Neural cell (in vitro differentiated cells): ENCODE data around the gene CD24. TPM values are rescaled to one million over a fixed set of nuclear protein-coding genes. Genes with fewer than 3 reads are reported as not detected.
"Not testable (repeated sequence)": the region's sequence is repeated elsewhere in the genome, so short reads cannot be mapped to it uniquely, and the experiment has no call there.

Experiments used
- H2AFZ ChIP-seq: fragments of 200-600, 300-800 bp; sonication (generic), shearing (Covaris generic); 2 replicates; pipeline ENCODE4 v1.6.0; 2014; ENCODE audit warnings: low read depth, mild to moderate bottlenecking, antibody characterized with exemption, low read length, moderate library complexity
- H3F3A ChIP-seq: fragments of 200-600 bp; shearing (Covaris generic); 2 replicates; pipeline ENCODE4 v1.6.1; 2016; ENCODE audit warnings: mild to moderate bottlenecking, moderate library complexity, mixed read lengths, antibody characterized with exemption, low read length; ENCODE audit not compliant: insufficient read depth, poor library complexity, severe bottlenecking
- H3K27ac ChIP-seq: fragments of 200-600, 300-800 bp; sonication (generic), shearing (Covaris generic); 2 replicates; pipeline ENCODE4 v1.5.1; 2014; ENCODE audit warnings: mild to moderate bottlenecking, low read length, moderate library complexity
- H3K27me3 ChIP-seq: fragments of 300-800, 200-600 bp; sonication (generic), shearing (Covaris generic); 2 replicates; pipeline ENCODE4 v1.6.0; 2014; ENCODE audit warnings: mild to moderate bottlenecking, low read depth, low read length, moderate library complexity; ENCODE audit not compliant: insufficient read depth
- H3K36me3 ChIP-seq: fragments of 300-800, 200-600 bp; sonication (generic), shearing (Covaris generic); 2 replicates; pipeline ENCODE4 v1.5.1; 2014; ENCODE audit warnings: mild to moderate bottlenecking, antibody characterized with exemption, low read length, moderate library complexity; ENCODE audit not compliant: insufficient read depth
- H3K4me2 ChIP-seq: fragments of 300-800, 200-600 bp; sonication (generic), shearing (Covaris generic); 2 replicates; pipeline ENCODE4 v1.6.0; 2014; ENCODE audit warnings: mild to moderate bottlenecking, low read length
- H3K4me3 ChIP-seq: fragments of 300-800, 200-600 bp; sonication (generic), shearing (Covaris generic); 2 replicates; pipeline ENCODE4 v1.5.1; 2014; ENCODE audit warnings: mild to moderate bottlenecking, low read length, moderate library complexity
- H3K79me2 ChIP-seq: fragments of 200-600 bp; shearing (Covaris generic); replicated peaks from 2 replicates; pipeline ENCODE4 v1.6.0; 2014; ENCODE audit warnings: mild to moderate bottlenecking, low read length, moderate library complexity; ENCODE audit not compliant: insufficient read depth
- H3K9ac ChIP-seq: fragments of 300-800, 200-600 bp; sonication (generic), shearing (Covaris generic); 2 replicates; pipeline ENCODE4 v1.6.1; 2016; ENCODE audit warnings: mild to moderate bottlenecking, low read length, mixed read lengths
- H3K9me2 ChIP-seq: fragments of 200-600 bp; shearing (Covaris generic); 2 replicates; pipeline ENCODE4 v1.6.1; 2016; ENCODE audit warnings: mild to moderate bottlenecking, low read length, mixed read lengths; ENCODE audit not compliant: insufficient read depth
- H3K9me3 ChIP-seq: fragments of 200-600, 300-800 bp; sonication (generic), shearing (Covaris generic); 2 replicates; pipeline ENCODE4 v1.6.1; 2016; ENCODE audit warnings: mild to moderate bottlenecking, mixed run types, low read length, moderate library complexity, mixed read lengths
- H4K20me1 ChIP-seq: fragments of 200-600 bp; shearing (Covaris generic); 2 replicates; pipeline ENCODE4 v1.6.1; 2016; ENCODE audit warnings: mild to moderate bottlenecking, mixed run types; ENCODE audit not compliant: insufficient read depth
- EP300 ChIP-seq: fragments of 450-650 bp; conservative IDR thresholded peaks from 2 replicates; pipeline ENCODE4 v1.6.1; 2014; ENCODE audit warnings: antibody characterized with exemption, mild to moderate bottlenecking, moderate library complexity; ENCODE audit not compliant: poor library complexity, severe bottlenecking
- EZH2 ChIP-seq: fragments of 200-600, 300-800 bp; shearing (Covaris generic), sonication (generic); IDR thresholded peaks from 2 replicates; pipeline ENCODE4 v1.6.1; 2014; ENCODE audit warnings: antibody characterized with exemption, low read length, borderline replicate concordance, mild to moderate bottlenecking; ENCODE audit not compliant: insufficient read depth, poor library complexity, severe bottlenecking
- MXI1 ChIP-seq: fragments of 450-650 bp; conservative IDR thresholded peaks from 2 replicates; pipeline ENCODE4 v1.6.1; 2014; ENCODE audit warnings: antibody characterized with exemption, mild to moderate bottlenecking; ENCODE audit not compliant: poor library complexity, severe bottlenecking
- POLR2AphosphoS5 ChIP-seq: IDR thresholded peaks from 2 replicates; pipeline ENCODE4 v1.6.1; 2012
- RAD21 ChIP-seq: fragments of 450-650 bp; conservative IDR thresholded peaks from 2 replicates; pipeline ENCODE4 v1.6.1; 2014; ENCODE audit warnings: antibody characterized with exemption, mild to moderate bottlenecking, moderate library complexity
- SMC3 ChIP-seq: fragments of 450-650 bp; conservative IDR thresholded peaks from 2 replicates; pipeline ENCODE4 v1.6.1; 2014; ENCODE audit warnings: antibody characterized with exemption, mild to moderate bottlenecking, moderate library complexity; ENCODE audit not compliant: poor library complexity
- TAF1 ChIP-seq: IDR thresholded peaks from 2 replicates; pipeline ENCODE4 v1.6.1; 2012; ENCODE audit warnings: low read depth
- polyA plus RNA-seq: library from polyadenylated mRNA; depleted of rRNA; stranded (reverse); fragments of >200 nt; gene quantifications from 2 replicates; pipeline ENCODE4 v1.2.3, GENCODE V29; 2014
- TF ChIP-seq, protein P1 (sequence below): fragments of 450-650 bp; IDR thresholded peaks from 2 replicates; pipeline ENCODE4 v1.5.1; 2014; ENCODE audit warnings: antibody characterized with exemption, mild to moderate bottlenecking, moderate library complexity; ENCODE audit not compliant: poor library complexity, severe bottlenecking
- TF ChIP-seq, protein P2 (sequence below): IDR thresholded peaks from 2 replicates; pipeline ENCODE4 v1.6.1; 2012; ENCODE audit warnings: borderline replicate concordance

Gene CD24
- polyA plus RNA-seq, 1 donor from 2014 or later = 2,264 TPM

DNA sequence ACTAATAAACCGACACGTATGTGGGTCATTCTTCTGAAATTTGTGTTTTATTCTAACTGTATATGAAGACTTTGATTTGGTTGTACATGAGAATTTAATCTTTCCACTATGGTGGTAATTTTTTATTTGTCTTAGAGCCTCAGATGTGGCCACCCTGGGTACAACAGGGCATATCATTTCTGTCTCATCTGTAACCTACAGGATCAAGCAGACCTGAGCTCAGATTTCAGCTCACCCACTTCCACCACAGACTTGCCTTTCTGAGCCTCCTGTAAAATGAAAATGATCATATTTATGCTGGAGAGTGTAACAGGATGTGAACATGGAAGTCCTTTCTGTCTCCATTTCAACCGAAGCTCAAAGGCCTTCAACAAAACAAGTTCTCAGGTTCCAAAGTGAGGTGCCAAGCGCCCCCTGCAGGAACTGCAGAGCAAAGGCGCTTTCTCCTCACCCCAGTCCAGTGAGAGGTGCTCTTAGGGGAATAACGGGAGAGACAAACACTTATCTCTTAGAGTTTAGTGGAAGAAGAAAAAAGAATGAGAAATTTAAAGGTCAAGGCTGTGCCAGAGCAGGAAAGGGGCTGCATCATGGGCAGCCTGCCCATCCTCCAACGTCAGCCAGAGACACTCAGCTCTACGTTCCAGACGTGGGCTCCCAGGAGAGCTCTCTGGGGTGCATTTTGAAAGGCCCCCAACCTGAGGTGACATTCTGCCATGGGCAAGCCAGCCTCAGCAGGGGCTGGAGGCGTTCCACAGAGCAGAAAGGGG is 23.0 kb upstream of the CD24 start:
- Histone ChIP-seq H3K79me2 (no peaks in the 10 kb centered on the region), H2AFZ (no peak overlapping the region), H4K20me1 (no peaks in the 10 kb centered on the region), H3K4me2 (no peak overlapping the region), H3K36me3 (no peaks in the 10 kb centered on the region), H3K27ac (no peak overlapping the region), H3K9ac (no peak overlapping the region), H3K27me3 (no peaks in the 10 kb centered on the region), H3K9me2 (no peaks in the 10 kb centered on the region), H3K9me3 (no peaks in the 10 kb centered on the region), H3K4me3 (no peak overlapping the region), H3F3A (no peaks in the 10 kb centered on the region)
- TF ChIP-seq POLR2AphosphoS5 = no peak
- peak; percentile 34 for TF ChIP-seq SMC3
- TF ChIP-seq RAD21 = peak; percentile 29
- TF ChIP-seq TAF1 = no peak
- no peak for TF ChIP-seq EP300
- TF ChIP-seq, protein P1, sequence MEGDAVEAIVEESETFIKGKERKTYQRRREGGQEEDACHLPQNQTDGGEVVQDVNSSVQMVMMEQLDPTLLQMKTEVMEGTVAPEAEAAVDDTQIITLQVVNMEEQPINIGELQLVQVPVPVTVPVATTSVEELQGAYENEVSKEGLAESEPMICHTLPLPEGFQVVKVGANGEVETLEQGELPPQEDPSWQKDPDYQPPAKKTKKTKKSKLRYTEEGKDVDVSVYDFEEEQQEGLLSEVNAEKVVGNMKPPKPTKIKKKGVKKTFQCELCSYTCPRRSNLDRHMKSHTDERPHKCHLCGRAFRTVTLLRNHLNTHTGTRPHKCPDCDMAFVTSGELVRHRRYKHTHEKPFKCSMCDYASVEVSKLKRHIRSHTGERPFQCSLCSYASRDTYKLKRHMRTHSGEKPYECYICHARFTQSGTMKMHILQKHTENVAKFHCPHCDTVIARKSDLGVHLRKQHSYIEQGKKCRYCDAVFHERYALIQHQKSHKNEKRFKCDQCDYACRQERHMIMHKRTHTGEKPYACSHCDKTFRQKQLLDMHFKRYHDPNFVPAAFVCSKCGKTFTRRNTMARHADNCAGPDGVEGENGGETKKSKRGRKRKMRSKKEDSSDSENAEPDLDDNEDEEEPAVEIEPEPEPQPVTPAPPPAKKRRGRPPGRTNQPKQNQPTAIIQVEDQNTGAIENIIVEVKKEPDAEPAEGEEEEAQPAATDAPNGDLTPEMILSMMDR = peak; percentile 53
- no peak for TF ChIP-seq EZH2

DNA sequence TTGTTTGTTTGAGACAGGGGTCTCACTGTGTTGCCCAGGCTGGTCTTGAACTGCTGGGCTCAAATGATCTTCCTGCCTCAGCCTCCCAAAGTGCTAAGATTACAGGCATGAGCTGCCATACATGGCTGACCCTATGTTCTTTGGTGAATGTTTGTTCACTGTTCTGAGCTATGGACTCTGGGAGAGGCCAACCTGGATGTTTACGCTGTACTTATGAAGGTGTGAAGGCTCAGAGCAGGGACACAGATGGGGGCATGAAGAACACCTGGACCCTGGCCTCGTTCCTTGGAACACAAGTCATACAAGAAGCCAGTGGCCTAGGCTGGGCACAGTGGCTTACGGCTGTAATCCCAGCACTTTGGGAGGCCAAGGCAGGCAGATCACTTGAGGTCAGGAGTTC is 21.1 kb upstream of the CD24 start:
- no peaks in the 10 kb centered on the region for H3K27me3 ChIP-seq
- H3K4me3 ChIP-seq = no peak overlapping the region
- no peaks in the 10 kb centered on the region for H3K9me2 ChIP-seq
- TF ChIP-seq MXI1 (no peak), TAF1 (no peak)
- TF ChIP-seq, protein P2, sequence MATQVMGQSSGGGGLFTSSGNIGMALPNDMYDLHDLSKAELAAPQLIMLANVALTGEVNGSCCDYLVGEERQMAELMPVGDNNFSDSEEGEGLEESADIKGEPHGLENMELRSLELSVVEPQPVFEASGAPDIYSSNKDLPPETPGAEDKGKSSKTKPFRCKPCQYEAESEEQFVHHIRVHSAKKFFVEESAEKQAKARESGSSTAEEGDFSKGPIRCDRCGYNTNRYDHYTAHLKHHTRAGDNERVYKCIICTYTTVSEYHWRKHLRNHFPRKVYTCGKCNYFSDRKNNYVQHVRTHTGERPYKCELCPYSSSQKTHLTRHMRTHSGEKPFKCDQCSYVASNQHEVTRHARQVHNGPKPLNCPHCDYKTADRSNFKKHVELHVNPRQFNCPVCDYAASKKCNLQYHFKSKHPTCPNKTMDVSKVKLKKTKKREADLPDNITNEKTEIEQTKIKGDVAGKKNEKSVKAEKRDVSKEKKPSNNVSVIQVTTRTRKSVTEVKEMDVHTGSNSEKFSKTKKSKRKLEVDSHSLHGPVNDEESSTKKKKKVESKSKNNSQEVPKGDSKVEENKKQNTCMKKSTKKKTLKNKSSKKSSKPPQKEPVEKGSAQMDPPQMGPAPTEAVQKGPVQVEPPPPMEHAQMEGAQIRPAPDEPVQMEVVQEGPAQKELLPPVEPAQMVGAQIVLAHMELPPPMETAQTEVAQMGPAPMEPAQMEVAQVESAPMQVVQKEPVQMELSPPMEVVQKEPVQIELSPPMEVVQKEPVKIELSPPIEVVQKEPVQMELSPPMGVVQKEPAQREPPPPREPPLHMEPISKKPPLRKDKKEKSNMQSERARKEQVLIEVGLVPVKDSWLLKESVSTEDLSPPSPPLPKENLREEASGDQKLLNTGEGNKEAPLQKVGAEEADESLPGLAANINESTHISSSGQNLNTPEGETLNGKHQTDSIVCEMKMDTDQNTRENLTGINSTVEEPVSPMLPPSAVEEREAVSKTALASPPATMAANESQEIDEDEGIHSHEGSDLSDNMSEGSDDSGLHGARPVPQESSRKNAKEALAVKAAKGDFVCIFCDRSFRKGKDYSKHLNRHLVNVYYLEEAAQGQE = no peak
- no peaks in the 10 kb centered on the region for H3K79me2 ChIP-seq
- H3K4me2 ChIP-seq = no peak overlapping the region
- H3K9ac ChIP-seq = no peak overlapping the region
- no peaks in the 10 kb centered on the region for H3K36me3 ChIP-seq
- H4K20me1 ChIP-seq = no peaks in the 10 kb centered on the region
- H3F3A ChIP-seq = no peaks in the 10 kb centered on the region
- H2AFZ ChIP-seq = no peak overlapping the region
- H3K9me3 ChIP-seq = no peaks in the 10 kb centered on the region
- H3K27ac ChIP-seq = no peak overlapping the region

DNA sequence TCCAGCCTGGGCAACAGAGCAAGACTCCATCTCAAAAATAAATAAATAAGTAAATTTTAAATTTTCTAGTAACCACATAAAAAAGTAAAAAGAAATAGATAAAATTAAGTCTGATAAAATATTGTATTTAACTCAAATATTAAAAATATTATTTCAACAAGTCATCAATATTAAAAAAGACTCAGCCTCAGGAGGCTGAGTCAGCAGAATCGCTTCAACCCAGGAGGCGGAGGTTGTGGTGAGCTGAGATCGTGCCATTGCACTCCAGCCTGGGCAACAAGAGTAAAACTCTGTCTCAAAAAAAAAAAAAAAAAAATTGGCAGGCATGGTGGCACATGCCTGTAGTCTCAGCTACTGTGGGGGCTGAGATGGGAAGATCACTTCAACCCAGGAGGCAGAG is 15.2 kb upstream of the CD24 start:
- not testable (repeated sequence) for H3K9ac ChIP-seq, H2AFZ ChIP-seq, H4K20me1 ChIP-seq, H3F3A ChIP-seq, H3K27me3 ChIP-seq, H3K4me2 ChIP-seq, H3K4me3 ChIP-seq, H3K36me3 ChIP-seq, H3K9me3 ChIP-seq, H3K9me2 ChIP-seq, H3K79me2 ChIP-seq, H3K27ac ChIP-seq
